NT2/D1 (cell line): ENCODE measurements around the gene WDFY4.

Experiments
- DNase-seq: peaks from one replicate; pipeline ENCODE4 v3.0.0-alpha.2; 2011; ENCODE audit warnings: low read depth, low spot score
- H3K27me3 ChIP-seq: 2 replicates; pipeline ENCODE4 v1.6.0; 2011; ENCODE audit warnings: mild to moderate bottlenecking; ENCODE audit not compliant: insufficient read length, insufficient read depth
- H3K36me3 ChIP-seq: 2 replicates; pipeline ENCODE4 v1.6.1; 2011; ENCODE audit warnings: mild to moderate bottlenecking, low read length, mixed read lengths; ENCODE audit not compliant: insufficient read depth, insufficient read length
- H3K4me1 ChIP-seq: 2 replicates; pipeline ENCODE4 v1.5.1; 2011; ENCODE audit not compliant: insufficient read depth, insufficient read length
- H3K4me3 ChIP-seq: 2 replicates; pipeline ENCODE4 v1.5.1; 2011; ENCODE audit warnings: low read depth; ENCODE audit not compliant: insufficient read length
- H3K9ac ChIP-seq: 2 replicates; pipeline ENCODE4 v1.6.0; 2011; ENCODE audit warnings: low read depth; ENCODE audit not compliant: insufficient read length
- H3K9me3 ChIP-seq: 2 replicates; pipeline ENCODE4 v1.5.1; 2011; ENCODE audit warnings: mild to moderate bottlenecking, low read length; ENCODE audit not compliant: insufficient read depth
- SUZ12 ChIP-seq: IDR thresholded peaks from 2 replicates; pipeline ENCODE4 v1.6.1; 2011; ENCODE audit not compliant: insufficient read length, insufficient read depth; ENCODE audit errors: extremely low read depth
- YY1 ChIP-seq: IDR thresholded peaks from 2 replicates; pipeline ENCODE4 v1.6.1; 2011; ENCODE audit not compliant: insufficient read length, insufficient read depth
- ZNF274 ChIP-seq: IDR thresholded peaks from 2 replicates; pipeline ENCODE4 v1.6.1; 2011; ENCODE audit warnings: mild to moderate bottlenecking, low read depth, low read length

Gene WDFY4

GRCh38 chr10:48784031-48784430 is 99.4 kb downstream of the WDFY4 start:
- no peak overlapping the region for H3K9ac ChIP-seq
- H3K36me3 ChIP-seq, result no peaks in the 10 kb centered on the region
- DNase-seq, result no peak
- H3K27me3 ChIP-seq, result no peaks in the 10 kb centered on the region
- H3K9me3 ChIP-seq, result no peaks in the 10 kb centered on the region
- TF ChIP-seq YY1, result no peak
- no peaks in the 10 kb centered on the region for H3K4me1 ChIP-seq
- no peak overlapping the region for H3K4me3 ChIP-seq

DNA sequence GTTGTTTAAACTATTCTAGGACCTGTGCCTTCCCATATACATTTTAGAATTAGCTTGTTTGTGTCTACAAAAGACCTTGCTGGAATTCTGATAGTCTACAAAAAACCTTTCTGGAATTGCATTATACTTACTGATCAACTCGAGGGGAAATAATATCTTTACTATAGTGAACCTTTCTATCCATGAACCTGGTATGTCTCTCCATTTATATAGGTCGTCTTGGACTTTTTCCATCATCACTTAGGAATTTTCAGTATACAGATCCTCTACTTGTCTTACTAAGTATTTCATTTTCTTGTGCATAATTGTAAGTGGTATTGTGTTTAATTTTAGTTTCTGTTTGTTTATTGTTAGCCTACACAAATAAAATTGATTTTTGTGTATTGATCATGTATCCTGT is 101.1 kb downstream of the WDFY4 start:
- H3K36me3 ChIP-seq, result no peaks in the 10 kb centered on the region

DNA sequence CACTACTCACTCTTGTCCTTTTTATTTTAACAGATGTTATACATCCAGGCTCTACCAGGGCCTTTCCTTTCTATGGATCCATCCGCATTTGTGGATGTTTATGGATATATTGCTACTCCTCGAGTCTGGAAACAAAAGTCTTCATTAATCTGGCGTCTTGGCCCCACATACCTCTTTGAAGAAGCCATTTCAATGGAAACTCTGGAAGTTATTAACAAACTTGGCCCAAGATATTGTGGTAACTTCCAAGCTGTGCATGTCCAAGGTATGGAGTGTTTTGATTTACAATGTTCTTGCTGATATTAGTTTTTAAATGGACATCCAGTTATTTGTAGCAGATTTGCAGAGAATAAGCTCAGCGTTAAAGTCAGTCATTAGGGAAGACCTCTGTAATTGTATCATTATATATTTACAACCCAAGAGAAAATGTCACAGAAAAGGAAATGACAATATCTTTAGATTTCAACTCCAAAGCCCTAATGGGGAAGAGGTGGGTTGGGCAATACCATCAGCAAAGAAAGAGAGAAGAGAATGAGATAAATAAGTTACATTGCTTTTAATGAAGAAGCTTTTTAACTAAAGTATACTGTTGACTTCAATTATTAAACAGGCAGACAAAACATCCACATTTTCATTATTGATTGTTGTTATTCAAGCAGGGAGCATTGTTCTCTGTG is 102.1 kb downstream of the WDFY4 start:
- Histone ChIP-seq H3K36me3 (no peaks in the 10 kb centered on the region), H3K4me1 (no peaks in the 10 kb centered on the region), H3K9me3 (no peaks in the 10 kb centered on the region), H3K4me3 (no peak overlapping the region), H3K9ac (no peak overlapping the region), H3K27me3 (no peaks in the 10 kb centered on the region)
- DNase-seq, result no peak
- TF ChIP-seq YY1, result no peak
- TF ChIP-seq SUZ12, result no peak
- no peak for TF ChIP-seq ZNF274

More for the DNA sequence above, 101.1 kb downstream of the WDFY4 start:
- no peaks in the 10 kb centered on the region for H3K9me3 ChIP-seq
- H3K9ac ChIP-seq, result no peak overlapping the region
- H3K4me1 ChIP-seq, result no peaks in the 10 kb centered on the region
- H3K4me3 ChIP-seq, result no peak overlapping the region
- DNase-seq, result no peak
- TF ChIP-seq ZNF274, result no peak
- no peaks in the 10 kb centered on the region for H3K27me3 ChIP-seq

GRCh38 chr10:48788554-48788953 is 103.9 kb downstream of the WDFY4 start:
- Histone ChIP-seq H3K27me3 (no peaks in the 10 kb centered on the region), H3K9ac (no peak overlapping the region), H3K4me3 (no peak overlapping the region), H3K4me1 (no peaks in the 10 kb centered on the region), H3K9me3 (no peaks in the 10 kb centered on the region), H3K36me3 (no peaks in the 10 kb centered on the region)
- no peak for DNase-seq
- TF ChIP-seq YY1 (no peak), SUZ12 (no peak), ZNF274 (no peak)

GRCh38 chr10:48789486-48790456 is 105.1 kb downstream of the WDFY4 start:
- Histone ChIP-seq H3K9me3 (no peaks in the 10 kb centered on the region), H3K4me1 (no peaks in the 10 kb centered on the region), H3K4me3 (no peak overlapping the region), H3K36me3 (no peaks in the 10 kb centered on the region), H3K9ac (no peak overlapping the region), H3K27me3 (no peaks in the 10 kb centered on the region)
- DNase-seq, result no peak
- no peak for TF ChIP-seq ZNF274
- TF ChIP-seq YY1, result no peak
- no peak for TF ChIP-seq SUZ12

DNA sequence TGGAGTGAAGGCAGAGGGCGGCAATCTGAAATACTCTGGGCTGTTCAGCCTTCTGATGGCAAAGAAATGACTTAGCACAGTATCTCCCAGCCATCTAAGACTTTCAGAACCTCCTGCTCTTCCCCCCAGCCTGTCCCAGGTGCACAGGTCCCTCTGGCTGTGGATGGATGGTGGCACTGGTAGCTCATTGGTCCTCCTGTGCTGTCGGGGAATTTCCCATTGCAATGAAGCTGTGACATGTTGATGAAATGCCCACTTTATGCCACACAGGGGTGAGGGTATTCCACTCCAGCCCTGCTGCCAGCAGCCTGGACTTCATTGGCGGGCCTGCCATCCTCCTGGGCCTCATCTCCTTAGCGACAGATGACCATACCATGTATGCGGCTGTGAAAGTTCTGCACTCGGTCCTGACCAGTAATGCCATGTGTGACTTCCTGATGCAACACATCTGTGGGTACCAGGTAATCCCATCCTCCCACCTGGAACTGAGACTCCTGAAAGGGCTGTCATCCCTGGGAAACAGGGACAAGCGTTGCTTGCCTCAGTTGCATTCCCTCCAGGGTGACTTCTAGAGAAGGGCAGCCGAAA is 105.9 kb downstream of the WDFY4 start:
- no peaks in the 10 kb centered on the region for H3K27me3 ChIP-seq
- no peak overlapping the region for H3K9ac ChIP-seq
- H3K36me3 ChIP-seq, result no peaks in the 10 kb centered on the region
- no peaks in the 10 kb centered on the region for H3K4me1 ChIP-seq
- no peak overlapping the region for H3K4me3 ChIP-seq
- no peak for DNase-seq
- no peak for TF ChIP-seq SUZ12
- TF ChIP-seq YY1, result no peak
- no peak for TF ChIP-seq ZNF274
- H3K9me3 ChIP-seq, result no peaks in the 10 kb centered on the region

DNA sequence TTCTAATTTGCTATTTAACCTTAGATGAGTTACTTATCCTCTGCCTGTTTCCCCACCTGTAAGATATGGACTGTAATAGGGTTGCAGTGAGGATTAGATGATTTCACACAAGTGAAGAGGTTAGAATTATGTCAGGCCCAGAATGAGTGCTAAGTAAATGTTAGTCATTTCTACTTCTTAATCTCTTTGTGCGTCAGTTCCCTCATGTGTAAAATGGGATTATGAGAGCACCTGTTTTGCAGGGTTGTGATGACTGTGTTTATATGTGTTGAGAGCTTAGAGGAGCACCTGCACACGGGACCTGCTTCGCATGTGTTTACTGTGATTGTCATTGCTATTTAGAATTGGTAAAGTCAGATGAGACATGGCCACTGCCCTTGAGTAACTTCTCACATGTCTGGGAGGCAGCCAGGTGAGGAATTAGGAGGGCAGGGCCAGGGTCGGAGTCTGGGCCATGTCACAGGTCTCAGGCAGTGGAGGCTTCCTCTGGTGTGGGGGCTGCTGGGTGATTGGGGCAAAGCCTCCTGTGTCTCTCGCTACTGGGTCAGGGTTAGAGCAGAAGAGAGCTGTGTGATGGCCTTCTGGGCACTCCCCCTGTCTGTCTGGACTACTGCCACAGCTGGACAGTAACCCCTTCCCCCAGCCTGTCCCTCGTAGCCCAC is 106.7 kb downstream of the WDFY4 start:
- no peak overlapping the region for H3K4me3 ChIP-seq
- no peak for TF ChIP-seq SUZ12
- H3K9ac ChIP-seq, result no peak overlapping the region
- no peaks in the 10 kb centered on the region for H3K9me3 ChIP-seq
- H3K4me1 ChIP-seq, result no peaks in the 10 kb centered on the region
- H3K36me3 ChIP-seq, result no peaks in the 10 kb centered on the region
- DNase-seq, result no peak
- no peaks in the 10 kb centered on the region for H3K27me3 ChIP-seq
